ENCODE data around the gene RAD9A. TPM values are rescaled to one million over a fixed set of nuclear protein-coding genes. Genes with fewer than 3 reads are reported as not detected.
"Not testable (repeated sequence)": the region's sequence is repeated elsewhere in the genome, so short reads cannot be mapped to it uniquely, and the experiment has no call there.

The RAD9A gene
- total RNA-seq, 1 experiment from 2014 or later: 13.3 TPM

GRCh38 chr11:67427364-67427859 is 35.6 kb downstream of the RAD9A start:
- DNase-seq (ENCODE audit: low read depth): not testable (repeated sequence)

- peak; percentile 95 for DNase-seq (ENCODE audit: low read depth)
Measured at GRCh38 chr11:67428052-67429001, 36.5 kb downstream of the RAD9A start, which contains the start of gene RPS6KB2. TSS of gene RPS6KB2 (plus strand) at chr11:67428494. CDS start at chr11:67428546, 52 bp downstream.

- no peak for DNase-seq (ENCODE audit: low read depth)
Measured at GRCh38 chr11:67429038-67429668, 37.4 kb downstream of the RAD9A start.

- DNase-seq (ENCODE audit: low read depth): no peak
Measured at GRCh38 chr11:67429722-67430121, 37.9 kb downstream of the RAD9A start.

- no peak for DNase-seq (ENCODE audit: low read depth)
Measured at GRCh38 chr11:67431346-67432249, 39.8 kb downstream of the RAD9A start.

GRCh38 chr11:67432655-67433349 is 41.0 kb downstream of the RAD9A start:
- DNase-seq (ENCODE audit: low read depth): no peak

- peak; percentile 33 for DNase-seq (ENCODE audit: low read depth)
Measured at GRCh38 chr11:67433536-67434394, 42.0 kb downstream of the RAD9A start.

- no peak for DNase-seq (ENCODE audit: low read depth)
Measured at GRCh38 chr11:67434395-67434881, 42.7 kb downstream of the RAD9A start.

GRCh38 chr11:67435031-67435726 is 43.4 kb downstream of the RAD9A start:
- peak; percentile 30 for DNase-seq (ENCODE audit: low read depth)

GRCh38 chr11:67435727-67436458 is 44.1 kb downstream of the RAD9A start:
- DNase-seq (ENCODE audit: low read depth): no peak

- peak; percentile 32 for DNase-seq (ENCODE audit: low read depth)
Measured at GRCh38 chr11:67436459-67437081, 44.8 kb downstream of the RAD9A start.

GRCh38 chr11:67437082-67437808 is 45.5 kb downstream of the RAD9A start, which contains the start of gene PTPRCAP:
TSS of gene PTPRCAP (minus strand) at chr11:67437682. CDS start at chr11:67437619, 63 bp downstream.
- DNase-seq (ENCODE audit: low read depth): no peak

GRCh38 chr11:67437809-67438157 is 46.0 kb downstream of the RAD9A start:
- no peak for DNase-seq (ENCODE audit: low read depth)

GRCh38 chr11:67438158-67438902 is 46.5 kb downstream of the RAD9A start:
- no peak for DNase-seq (ENCODE audit: low read depth)

GRCh38 chr11:67439321-67440228 is 47.8 kb downstream of the RAD9A start:
- DNase-seq (ENCODE audit: low read depth): peak; percentile 62

Measured in M059J (cell line).